Esophagus squamous epithelium (tissue), 4 donors: ENCODE data around the gene ANKRD63.
A peak's percentile ranks its signal among the peaks of the same experiment; 100 is the strongest.

Source experiments
- CTCF ChIP-seq, 6 experiments: fragments of 450-650 bp in 4 of 6; fragments of 200-600 bp in 2 of 6; sonication (generic) in 2 of 6; IDR thresholded peaks; one replicate each; pipeline ENCODE4 v1.5.1; 2016 to 2019; ENCODE audit warnings: antibody characterized with exemption in 6 of 6, mild to moderate bottlenecking in 4 of 6, moderate library complexity in 4 of 6
- POLR2A ChIP-seq, 4 donors: fragments of 450-650 bp; IDR thresholded peaks; one replicate each; pipeline ENCODE4 v1.6.1; 2017; ENCODE audit warnings: antibody characterized with exemption in 4 of 4, mild to moderate bottlenecking in 4 of 4, moderate library complexity in 3 of 4

- TF ChIP-seq CTCF (IDR thresholded peaks at IDR 0.05): peak in 5 of 6 experiments; percentile 5 to 36 (median 27)
- no peak for TF ChIP-seq POLR2A (IDR thresholded peaks at IDR 0.05)
Measured at GRCh38 chr15:40282147-40282868, 556 bp downstream of the ANKRD63 start.
